HT1080 (cell line): ENCODE measurements around the gene S100A9. TPM values are rescaled to one million over a fixed set of nuclear protein-coding genes. Genes with fewer than 3 reads are reported as not detected.
A peak's percentile ranks its signal among the peaks of the same experiment; 100 is the strongest.
"Not testable (repeated sequence)": the region's sequence is repeated elsewhere in the genome, so short reads cannot be mapped to it uniquely, and the experiment has no call there.

Experiments used
- DNase-seq: peaks from one replicate; pipeline ENCODE4 v3.0.0-alpha.2; 2015; ENCODE audit warnings: low read depth
- total RNA-seq: library from RNA; depleted of rRNA; stranded (reverse); fragments of >200 nt; shearing (Covaris generic); gene quantifications from 2 replicates; pipeline ENCODE4 v1.2.3, GENCODE V29; 2014

S100A9 gene
- total RNA-seq, 1 experiment from 2014 or later, result not detected

GRCh38 chr1:153344718-153345025 lies 13.0 kb upstream of the S100A9 start:
- DNase-seq, result no peak

GRCh38 chr1:153345187-153346076 lies 12.2 kb upstream of the S100A9 start:
- no peak for DNase-seq

- DNase-seq, result no peak
These were observed 11.5 kb upstream of the S100A9 start for GRCh38 chr1:153346077-153346723.

- DNase-seq, result not testable (repeated sequence)
These were observed 10.6 kb upstream of the S100A9 start for GRCh38 chr1:153347049-153347448.

DNA sequence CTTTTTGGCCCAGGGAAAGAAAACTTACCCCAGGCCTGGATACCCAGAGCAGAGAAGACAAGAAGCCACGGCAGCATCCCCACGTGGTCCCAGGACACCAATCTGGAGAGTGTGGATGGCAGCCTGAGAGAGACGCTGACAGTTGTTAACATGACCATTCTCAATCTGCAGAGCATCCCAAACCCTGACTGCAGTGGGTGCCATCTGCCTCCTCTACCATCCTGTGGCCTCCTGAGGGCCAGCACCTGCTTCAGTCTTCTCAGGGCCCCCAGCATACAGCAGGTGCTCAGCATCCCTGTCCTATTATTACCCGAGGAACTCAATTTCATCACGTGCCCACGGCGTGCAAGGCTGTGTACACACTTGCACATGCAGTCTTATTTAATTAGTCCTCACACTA lies 9.8 kb upstream of the S100A9 start:
- DNase-seq, result no peak

DNA sequence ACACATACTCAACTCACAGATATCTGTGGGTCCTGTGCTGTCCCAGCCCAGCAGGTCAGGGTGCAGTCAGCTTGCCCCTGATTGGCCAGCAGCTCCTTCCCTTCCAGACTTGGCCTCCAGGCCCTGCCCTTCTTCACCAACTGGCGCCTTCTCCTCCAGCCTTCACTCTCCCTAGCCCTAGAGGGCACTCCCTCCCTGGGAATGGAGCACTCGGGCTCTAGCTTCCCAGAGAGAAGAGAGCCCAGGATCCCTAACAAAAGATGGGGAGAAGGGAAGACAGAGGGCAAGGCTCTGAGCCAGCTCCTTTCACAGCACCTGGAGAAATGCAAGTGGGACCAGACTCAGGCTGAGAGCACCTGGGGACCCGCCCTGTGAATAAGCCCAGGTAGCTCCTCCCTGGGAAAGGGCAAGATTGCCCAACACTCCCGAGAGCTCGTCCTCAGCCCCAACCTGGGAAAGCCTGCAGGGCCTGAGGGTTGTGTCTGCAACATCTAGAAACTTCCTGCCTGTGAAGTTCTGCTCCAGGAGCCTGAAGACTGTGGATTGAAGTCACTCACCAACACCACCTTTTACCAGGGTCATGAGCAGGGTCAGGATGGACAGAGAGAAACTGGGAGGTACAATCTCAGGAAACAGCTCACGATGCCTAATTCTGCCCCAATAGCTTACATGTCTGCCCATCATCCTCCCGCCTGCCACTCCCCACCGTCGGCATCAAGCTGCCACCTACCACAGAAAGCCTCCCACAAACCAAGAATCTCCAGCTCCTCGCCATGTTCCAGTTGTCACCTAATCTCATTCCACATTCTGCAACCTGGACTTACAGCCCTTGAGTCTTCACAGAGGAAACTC lies 8.9 kb upstream of the S100A9 start, which contains the start of gene PGLYRP4:
TSS of gene PGLYRP4 (minus strand) at position 331 of the 852 bp plus-strand sequence. CDS start 909 bp downstream, outside the sequence.
- DNase-seq, result no peak

DNA sequence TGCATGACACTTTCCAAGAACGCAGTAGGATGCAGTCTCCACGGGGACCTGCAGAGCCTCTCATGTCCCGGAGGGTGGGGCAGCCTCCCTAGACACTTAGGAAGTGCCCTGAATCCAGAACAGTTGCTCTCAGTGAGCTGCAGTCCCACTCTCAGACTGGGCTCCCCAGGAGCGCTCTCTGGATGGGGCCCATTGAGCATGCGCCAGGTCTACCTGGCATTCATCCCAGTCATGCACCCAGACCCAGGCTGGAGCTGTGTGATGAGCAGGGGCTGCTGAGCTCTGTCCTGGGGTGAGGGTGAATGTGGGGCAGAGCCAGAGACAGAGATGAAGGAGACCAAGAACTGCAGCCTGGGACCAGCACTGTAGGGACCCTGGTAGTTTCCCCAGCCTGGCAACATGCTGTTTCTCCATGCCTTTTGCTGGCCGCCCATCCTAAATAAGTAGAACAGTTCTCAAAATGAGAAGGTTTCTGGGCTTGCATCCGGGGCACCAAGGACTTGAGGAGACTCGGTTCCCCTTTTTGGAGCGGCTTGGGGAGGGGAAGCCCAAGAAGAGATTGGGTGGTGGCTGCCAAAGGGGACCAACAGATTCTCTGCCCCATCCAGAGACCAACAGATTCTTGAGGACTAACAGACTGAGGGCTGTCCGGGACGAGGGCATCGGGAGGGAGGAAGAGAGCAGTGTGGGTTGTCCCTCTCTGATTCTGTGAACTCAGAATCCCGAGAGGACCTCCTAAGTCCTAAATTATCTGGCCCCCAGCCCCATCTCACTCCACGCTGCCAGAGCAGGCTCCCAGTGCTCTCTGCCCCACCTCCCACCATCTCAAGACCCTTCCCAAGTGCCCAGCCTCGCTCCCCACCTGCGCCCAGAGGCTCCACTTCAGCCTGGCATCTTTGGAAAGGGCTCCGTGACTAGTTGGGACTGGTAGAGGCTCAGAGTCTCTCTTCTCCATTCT lies 8.0 kb upstream of the S100A9 start:
- peak; percentile 4 for DNase-seq

DNA sequence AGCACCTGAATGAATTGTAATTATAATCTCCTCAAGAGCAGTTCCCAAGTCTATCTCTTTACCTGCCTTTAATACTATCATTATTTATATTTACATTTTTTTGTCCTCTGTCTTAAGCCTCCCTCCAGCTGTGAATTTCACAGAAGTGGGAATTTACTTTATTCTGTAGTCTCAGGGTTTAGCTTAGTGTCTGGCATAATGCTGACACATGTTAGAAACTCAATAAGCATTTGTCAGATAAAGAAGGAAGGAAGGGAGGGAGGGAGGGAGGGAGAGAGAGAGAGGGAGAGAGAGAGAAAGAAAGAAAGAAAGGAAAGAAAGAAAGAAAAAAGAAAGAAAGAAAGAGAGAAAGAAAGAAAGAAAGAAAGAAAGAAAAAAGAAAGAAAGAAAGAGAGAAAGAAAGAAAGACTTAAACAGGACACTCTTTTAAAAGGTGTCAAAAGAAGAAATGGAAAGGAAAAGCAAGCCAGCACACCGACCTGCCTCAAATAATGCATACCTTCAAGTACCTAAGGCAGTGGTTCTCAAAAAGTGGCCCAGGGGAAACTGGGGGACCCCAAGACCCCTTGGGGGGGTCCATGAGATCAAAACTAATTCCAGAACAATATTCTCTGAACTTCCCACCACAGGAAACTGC lies 7.2 kb upstream of the S100A9 start:
- no peak for DNase-seq

DNA sequence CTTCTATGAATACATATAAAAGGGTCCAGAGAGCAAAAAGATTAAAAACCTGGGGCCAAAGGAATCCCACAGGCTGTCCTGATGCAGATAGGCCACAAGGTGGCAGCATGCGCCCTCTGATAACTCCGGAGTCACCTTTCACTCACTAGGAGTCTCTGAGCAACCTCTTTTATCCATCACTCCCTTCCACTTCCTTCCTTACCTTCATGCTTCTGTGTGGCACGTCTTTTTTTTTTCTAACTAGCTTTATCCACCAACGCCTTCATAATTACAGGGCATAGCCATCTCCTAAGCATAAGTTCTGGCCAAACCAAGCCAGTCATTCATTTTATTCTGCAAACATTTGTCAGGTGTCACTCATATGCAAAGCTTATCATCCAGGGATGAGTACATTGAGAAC lies 5.1 kb upstream of the S100A9 start:
- DNase-seq, result peak; percentile 62

- no peak for DNase-seq
These were observed 4.3 kb upstream of the S100A9 start for GRCh38 chr1:153353226-153353947.

DNA sequence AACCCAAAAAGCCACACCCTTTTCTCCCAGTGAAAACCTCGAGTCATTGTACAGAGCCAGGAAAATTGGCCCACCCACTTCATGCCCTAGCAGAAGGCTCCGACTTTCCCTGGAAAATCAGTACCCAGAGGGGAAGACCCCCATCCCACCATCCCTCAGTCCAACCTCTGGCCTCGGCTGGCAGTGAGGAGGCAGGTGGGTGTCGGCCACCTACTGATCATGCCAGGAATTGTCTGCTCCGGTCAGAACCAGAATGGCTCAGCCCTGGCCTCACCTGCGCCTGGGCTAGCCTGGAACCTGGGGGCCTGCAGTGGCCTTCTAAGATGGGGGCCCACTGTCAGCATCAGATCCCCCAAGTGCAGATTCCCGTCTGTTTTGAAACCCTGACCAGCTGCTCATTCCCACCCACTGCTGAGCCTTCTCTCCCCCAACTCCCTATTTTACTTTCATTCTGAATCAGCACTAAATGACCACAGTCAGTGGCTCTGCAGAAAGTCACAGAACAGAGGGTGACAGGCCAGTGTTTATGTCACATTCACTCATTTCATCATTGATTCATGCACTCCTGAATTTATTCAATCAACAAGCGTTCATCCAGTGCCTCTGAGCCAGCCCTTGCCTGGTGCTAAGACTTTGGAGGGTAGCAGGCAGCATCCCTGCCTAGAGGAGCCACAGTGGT lies 3.0 kb upstream of the S100A9 start:
- DNase-seq, result no peak

- peak; percentile 50 for DNase-seq
These were observed 2.1 kb upstream of the S100A9 start for GRCh38 chr1:153355445-153356071.

- no peak for DNase-seq
These were observed 1.1 kb upstream of the S100A9 start for GRCh38 chr1:153356392-153357075.

- DNase-seq, result no peak
These were observed 390 bp upstream of the S100A9 start for GRCh38 chr1:153357076-153357852.

- DNase-seq, result no peak
These were observed 979 bp downstream of the S100A9 start for GRCh38 chr1:153358691-153358975.

- no peak for DNase-seq
These were observed 1.6 kb downstream of the S100A9 start for GRCh38 chr1:153359241-153359640.

DNA sequence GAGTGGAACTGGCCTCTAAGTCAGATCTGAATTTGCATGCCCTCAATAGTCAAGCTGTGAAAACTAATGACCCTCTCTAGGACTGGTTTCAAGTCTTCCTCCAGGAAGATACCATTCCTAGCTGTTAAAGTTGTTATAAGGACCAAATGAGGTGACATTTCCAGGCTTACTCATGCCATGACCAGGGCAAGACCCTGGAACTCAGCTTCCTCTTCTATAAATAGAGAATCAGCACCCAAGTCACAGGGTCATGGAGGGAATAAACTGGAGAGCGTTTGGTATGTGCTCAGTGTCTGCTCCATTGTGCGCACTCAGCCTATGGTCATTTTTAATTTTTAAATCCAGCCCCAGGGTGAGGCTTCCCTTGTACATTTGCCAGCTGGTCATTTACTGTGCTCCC lies 2.5 kb downstream of the S100A9 start:
- no peak for DNase-seq
